Keratinocyte (primary cell): ENCODE results near the gene KIF5A. TPM values are rescaled to one million over a fixed set of nuclear protein-coding genes. Genes with fewer than 3 reads are reported as not detected.

Source experiments
- DNase-seq: peaks from one replicate; pipeline ENCODE4 v3.0.0-alpha.2; 2011; ENCODE audit warnings: low read depth, missing footprints, low spot score
- FAIRE-seq: peaks from 2 replicates; lab custom pipeline; 2011; peaks lifted over from hg19 to GRCh38; lab: Jason Lieb, UNC
- H2AFZ ChIP-seq: 2 replicates; pipeline ENCODE4 v1.6.0; 2012; ENCODE audit warnings: low read length, control low read depth, inconsistent platforms; ENCODE audit not compliant: control insufficient read depth
- H3K27ac ChIP-seq: 2 replicates; pipeline ENCODE4 v1.5.1; 2011; ENCODE audit warnings: low read length; ENCODE audit not compliant: control insufficient read depth, insufficient read depth
- H3K27me3 ChIP-seq: 3 replicates; pipeline ENCODE4 v1.6.0; 2011; ENCODE audit warnings: low read length; ENCODE audit not compliant: control insufficient read depth, insufficient read depth; ENCODE audit errors: extremely low read depth
- H3K36me3 ChIP-seq, 2 experiments: 2 replicates in 1 of 2; 3 replicates in 1 of 2; pipeline ENCODE4 v1.5.1; 2011; ENCODE audit warnings: low read length in 2 of 2, mild to moderate bottlenecking in 1 of 2; ENCODE audit not compliant: control insufficient read depth in 2 of 2, insufficient read depth in 2 of 2; ENCODE audit errors: extremely low read depth in 1 of 2
- H3K4me1 ChIP-seq: 3 replicates; pipeline ENCODE4 v1.5.1; 2011; ENCODE audit warnings: low read length; ENCODE audit not compliant: control insufficient read depth, insufficient read depth; ENCODE audit errors: extremely low read depth
- H3K4me2 ChIP-seq: 3 replicates; pipeline ENCODE4 v1.6.0; 2011; ENCODE audit warnings: low read depth, low read length; ENCODE audit not compliant: control insufficient read depth, insufficient read depth; ENCODE audit errors: extremely low read depth
- H3K4me3 ChIP-seq, 3 experiments: fragments of 200-600 bp in 1 of 3; sonication (generic) in 1 of 3; 2 replicates in 2 of 3; 3 replicates in 1 of 3; pipeline ENCODE4 v1.5.1; 2011 to 2016; ENCODE audit warnings: low read length in 3 of 3, mild to moderate bottlenecking in 3 of 3, control low read depth in 2 of 3, inconsistent platforms in 1 of 3, low read depth in 1 of 3, mixed read lengths in 1 of 3, mixed run types in 1 of 3, moderate library complexity in 1 of 3; ENCODE audit not compliant: control insufficient read depth in 2 of 3, insufficient read depth in 2 of 3; ENCODE audit errors: extremely low read depth in 1 of 3
- H3K79me2 ChIP-seq: 2 replicates; pipeline ENCODE4 v1.6.0; 2012; ENCODE audit warnings: low read length; ENCODE audit not compliant: control insufficient read depth, insufficient read depth
- H3K9ac ChIP-seq: 3 replicates; pipeline ENCODE4 v1.6.0; 2011; ENCODE audit warnings: low read length; ENCODE audit not compliant: control insufficient read depth, insufficient read depth; ENCODE audit errors: extremely low read depth
- H3K9me1 ChIP-seq: 3 replicates; pipeline ENCODE4 v1.6.0; 2011; ENCODE audit warnings: low read length; ENCODE audit not compliant: control insufficient read depth, insufficient read depth; ENCODE audit errors: extremely low read depth
- H3K9me3 ChIP-seq: 2 replicates; pipeline ENCODE4 v1.5.1; 2012; ENCODE audit warnings: low read depth, low read length; ENCODE audit not compliant: control insufficient read depth
- H4K20me1 ChIP-seq: 3 replicates; pipeline ENCODE4 v1.6.0; 2011; ENCODE audit warnings: low read length; ENCODE audit not compliant: control insufficient read depth, insufficient read depth; ENCODE audit errors: extremely low read depth
- CTCF ChIP-seq, 3 experiments: IDR thresholded peaks in 1 of 3; conservative IDR thresholded peaks in 1 of 3; optimal IDR thresholded peaks in 1 of 3; 2 replicates in 2 of 3; 3 replicates in 1 of 3; pipeline versions ENCODE3 to v1.5.1; 2011; ENCODE audit warnings: low read length in 3 of 3, mild to moderate bottlenecking in 3 of 3, moderate library complexity in 2 of 3, control low read depth in 1 of 3, inconsistent platforms in 1 of 3; ENCODE audit not compliant: insufficient read depth in 2 of 3; ENCODE audit errors: extremely low read depth in 1 of 3
- EZH2 ChIP-seq: IDR thresholded peaks from one replicate; pipeline ENCODE4 v1.6.1; 2012; ENCODE audit warnings: inconsistent platforms, mild to moderate bottlenecking, low read length, moderate library complexity
- dilution Hi-C: fragments of 300-500 bp; cut with MboI; formaldehyde crosslinking; loops from one replicate; pipeline ENCODE4 v1.7.0; 2020; ENCODE audit warnings: low sequenced_read_pairs; ENCODE audit not compliant: extremely low pct_ligation_motif_present
- polyA plus RNA-seq, 5 experiments: library from polyadenylated mRNA; depleted of rRNA in 3 of 5; stranded (reverse) in 3 of 5; stranded (forward) in 1 of 5; unstranded in 1 of 5; fragments of >200 nt; gene quantifications; 1 replicate in 1 of 5; 2 replicates in 3 of 5; 3 replicates in 1 of 5; pipeline versions ENCODE4 v1.2.1 to v1.2.3, GENCODE V29; 2011 to 2012; ENCODE audit warnings: missing spikeins in 2 of 5, low read depth in 1 of 5, low replicate concordance in 1 of 5

KIF5A gene
- polyA plus RNA-seq, 1 donor (not counting 4 experiments of a cell fraction or from before 2014, with no cell fraction given) = 0.05 TPM

DNA sequence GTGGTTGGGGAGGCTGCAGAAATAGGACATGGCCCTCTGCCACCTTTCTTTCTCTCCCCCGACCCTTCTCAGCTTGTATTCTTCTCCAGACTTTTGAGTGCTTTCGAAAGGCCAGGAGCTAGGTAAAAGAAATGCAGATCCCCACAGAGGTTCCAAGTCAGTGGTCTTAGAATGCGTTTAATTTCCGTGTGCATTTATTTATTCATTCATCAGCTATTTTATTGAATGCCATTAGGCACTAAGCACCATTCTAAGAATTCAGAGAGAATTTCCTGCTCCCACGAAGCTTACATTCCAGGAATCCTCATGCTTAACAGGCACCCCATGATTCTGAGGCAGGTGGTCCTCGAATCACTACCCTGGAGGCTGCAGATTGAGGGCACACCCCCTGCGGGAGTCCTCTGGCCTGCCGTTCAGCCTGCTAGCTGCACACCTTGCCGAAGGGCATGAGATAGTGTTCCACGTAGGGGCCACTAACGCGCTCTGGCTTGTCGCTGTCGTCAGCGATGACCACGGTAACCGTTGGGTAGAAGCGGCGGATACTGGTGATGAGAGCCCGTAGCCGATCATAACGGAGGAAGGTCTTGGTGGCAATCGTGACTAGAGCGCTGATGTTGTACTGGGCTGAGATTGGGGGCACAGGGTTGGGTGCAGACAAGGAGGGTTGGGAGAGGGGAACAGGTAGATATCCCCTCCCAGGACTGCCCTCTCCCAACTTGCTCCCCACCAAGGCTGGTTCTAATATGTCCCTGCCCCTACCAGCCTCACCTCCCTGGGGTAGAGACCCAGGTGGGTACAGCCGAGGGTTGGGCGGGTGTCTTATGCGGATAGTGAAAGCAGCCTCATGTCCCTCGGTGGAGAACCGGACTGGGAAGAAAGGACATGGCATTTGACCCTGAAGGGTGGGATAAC, 78.7 kb downstream of the KIF5A start:
- Histone ChIP-seq H3K27me3 (peaks cover 90% of the 10 kb centered on the region), H3K9me1 (no peaks in the 10 kb centered on the region), H2AFZ (no peak overlapping the region), H3K4me3 (no peak overlapping the region), H3K9ac (no peak overlapping the region), H3K79me2 (no peaks in the 10 kb centered on the region), H3K4me1 (peaks cover 2% of the 10 kb centered on the region), H3K36me3 (no peaks in the 10 kb centered on the region), H4K20me1 (no peaks in the 10 kb centered on the region), H3K4me2 (no peak overlapping the region), H3K9me3 (no peaks in the 10 kb centered on the region), H3K27ac (no peak overlapping the region)
- no peak for FAIRE-seq
- no peak for DNase-seq
- dilution Hi-C loops = no loop called here
- TF ChIP-seq CTCF (optimal IDR thresholded peaks at IDR 0.05 in 1 of 3, IDR thresholded peaks at IDR 0.05 in 1 of 3, conservative IDR thresholded peaks at IDR 0.05 in 1 of 3; ENCODE audit: extremely low read depth in 1 of 3, insufficient read depth in 2 of 3, low read length in 3 of 3) = no peak
- no peak for TF ChIP-seq EZH2

- H3K4me3 ChIP-seq = no peak overlapping the region
- TF ChIP-seq EZH2 = no peak
- no peak for TF ChIP-seq CTCF (optimal IDR thresholded peaks at IDR 0.05 in 1 of 3, IDR thresholded peaks at IDR 0.05 in 1 of 3, conservative IDR thresholded peaks at IDR 0.05 in 1 of 3; ENCODE audit: extremely low read depth in 1 of 3, insufficient read depth in 2 of 3, low read length in 3 of 3)
- dilution Hi-C loops = loop anchor here (10.0 kb wide), 1 partner anchor 55 kb away; no protein-coding TSS in a partner anchor
- no peak overlapping the region for H3K4me2 ChIP-seq
- H3K9me3 ChIP-seq = no peaks in the 10 kb centered on the region
- H3K27ac ChIP-seq = no peak overlapping the region
- no peaks in the 10 kb centered on the region for H3K9me1 ChIP-seq
- H3K36me3 ChIP-seq = no peaks in the 10 kb centered on the region
- peaks cover 2% of the 10 kb centered on the region for H3K4me1 ChIP-seq
- no peak for FAIRE-seq
- no peaks in the 10 kb centered on the region for H3K79me2 ChIP-seq
- no peaks in the 10 kb centered on the region for H4K20me1 ChIP-seq
- no peak for DNase-seq
- peaks cover 80% of the 10 kb centered on the region for H3K27me3 ChIP-seq
- no peak overlapping the region for H3K9ac ChIP-seq
- no peak overlapping the region for H2AFZ ChIP-seq
Measured at GRCh38 chr12:57629897-57630471, 80.1 kb downstream of the KIF5A start.
